Neural crest cell (in vitro differentiated cells): ENCODE data around the gene CDK15. TPM values are rescaled to one million over a fixed set of nuclear protein-coding genes. Genes with fewer than 3 reads are reported as not detected.
A peak's percentile ranks its signal among the peaks of the same experiment; 100 is the strongest.

Experiments used
- DNase-seq: peaks from one replicate; pipeline ENCODE4 v3.0.0; 2021; ENCODE audit warnings: low read depth, mixed read lengths, low spot score
- H3K27ac Mint-ChIP-seq: one replicate; pipeline ENCODE4 v1.8.0; 2021; ENCODE audit warnings: mild to moderate bottlenecking, mixed read lengths; ENCODE audit not compliant: unreplicated experiment
- H3K27me3 Mint-ChIP-seq: 2 replicates; pipeline ENCODE4 v1.8.0; 2021; ENCODE audit warnings: low read depth, mild to moderate bottlenecking, mixed read lengths
- H3K36me3 Mint-ChIP-seq: 2 replicates; pipeline ENCODE4 v1.8.0; 2021; ENCODE audit warnings: low read depth, mild to moderate bottlenecking, mixed read lengths
- H3K4me1 Mint-ChIP-seq: 2 replicates; pipeline ENCODE4 v1.8.0; 2021; ENCODE audit warnings: mixed read lengths
- H3K4me3 Mint-ChIP-seq: one replicate; pipeline ENCODE4 v1.8.0; 2021; ENCODE audit warnings: mild to moderate bottlenecking, mixed read lengths
- H3K9me3 Mint-ChIP-seq: 2 replicates; pipeline ENCODE4 v1.8.0; 2021; ENCODE audit warnings: mixed read lengths
- total RNA-seq: library from RNA; stranded (reverse); gene quantifications from 2 replicates; pipeline ENCODE4 v1.2.1, GENCODE V29; 2021
- TF ChIP-seq, protein P1 (sequence below): fragments of 200-600 bp; sonication (generic); conservative IDR thresholded peaks from 2 replicates; pipeline ENCODE4 v1.5.0; 2021; ENCODE audit warnings: antibody characterized with exemption, mild to moderate bottlenecking

CDK15 gene
- total RNA-seq, 1 donor from 2014 or later = not detected

DNA sequence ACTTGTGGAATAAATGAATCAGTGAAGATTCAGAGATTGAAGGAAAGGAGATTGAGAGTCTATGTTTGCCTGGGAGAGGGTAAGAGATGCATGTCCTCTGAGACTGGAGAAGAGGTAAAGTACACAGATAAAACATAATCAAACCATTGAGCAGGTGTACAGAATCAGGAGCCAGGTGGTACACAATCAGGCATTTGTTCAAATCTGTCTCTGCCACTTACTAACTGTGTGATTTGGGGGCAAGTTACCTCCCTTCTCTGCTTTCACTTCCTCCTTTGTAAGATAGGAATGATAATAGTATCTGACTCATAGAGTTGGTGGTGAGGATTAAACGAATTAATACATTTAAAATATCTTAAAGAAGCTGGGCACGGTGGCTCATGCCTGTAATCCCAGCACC, 94.0 kb downstream of the CDK15 start:
- DNase-seq = no peak
- TF ChIP-seq, protein P1, sequence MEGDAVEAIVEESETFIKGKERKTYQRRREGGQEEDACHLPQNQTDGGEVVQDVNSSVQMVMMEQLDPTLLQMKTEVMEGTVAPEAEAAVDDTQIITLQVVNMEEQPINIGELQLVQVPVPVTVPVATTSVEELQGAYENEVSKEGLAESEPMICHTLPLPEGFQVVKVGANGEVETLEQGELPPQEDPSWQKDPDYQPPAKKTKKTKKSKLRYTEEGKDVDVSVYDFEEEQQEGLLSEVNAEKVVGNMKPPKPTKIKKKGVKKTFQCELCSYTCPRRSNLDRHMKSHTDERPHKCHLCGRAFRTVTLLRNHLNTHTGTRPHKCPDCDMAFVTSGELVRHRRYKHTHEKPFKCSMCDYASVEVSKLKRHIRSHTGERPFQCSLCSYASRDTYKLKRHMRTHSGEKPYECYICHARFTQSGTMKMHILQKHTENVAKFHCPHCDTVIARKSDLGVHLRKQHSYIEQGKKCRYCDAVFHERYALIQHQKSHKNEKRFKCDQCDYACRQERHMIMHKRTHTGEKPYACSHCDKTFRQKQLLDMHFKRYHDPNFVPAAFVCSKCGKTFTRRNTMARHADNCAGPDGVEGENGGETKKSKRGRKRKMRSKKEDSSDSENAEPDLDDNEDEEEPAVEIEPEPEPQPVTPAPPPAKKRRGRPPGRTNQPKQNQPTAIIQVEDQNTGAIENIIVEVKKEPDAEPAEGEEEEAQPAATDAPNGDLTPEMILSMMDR = no peak
- peaks cover 3% of the 10 kb centered on the region for H3K9me3 Mint-ChIP-seq
- no peaks in the 10 kb centered on the region for H3K27me3 Mint-ChIP-seq
- peaks cover 28% of the 10 kb centered on the region for H3K4me1 Mint-ChIP-seq
- H3K36me3 Mint-ChIP-seq = no peaks in the 10 kb centered on the region
- no peak overlapping the region for H3K4me3 Mint-ChIP-seq
- no peak overlapping the region for H3K27ac Mint-ChIP-seq

DNA sequence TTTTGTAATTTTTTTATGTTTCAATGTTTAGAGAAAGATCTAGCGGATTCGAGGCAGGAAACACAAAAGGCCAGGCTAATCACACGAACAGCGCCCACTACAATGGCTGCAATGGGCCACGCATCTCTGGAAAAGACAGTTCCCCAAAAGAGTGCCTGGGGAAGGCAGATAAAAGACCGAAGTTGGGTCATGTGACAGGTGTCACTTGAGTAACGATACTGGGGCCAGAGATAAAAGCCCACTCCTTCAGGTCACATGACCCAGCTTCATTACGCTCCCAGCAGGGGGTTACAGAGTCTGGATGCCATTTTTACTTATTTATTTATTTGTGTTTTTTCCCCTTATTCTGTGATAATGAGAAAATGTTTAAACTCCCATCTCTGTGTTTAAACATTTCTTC, 95.4 kb downstream of the CDK15 start:
- H3K36me3 Mint-ChIP-seq = no peaks in the 10 kb centered on the region
- no peak for DNase-seq
- H3K9me3 Mint-ChIP-seq = peaks cover 3% of the 10 kb centered on the region
- no peaks in the 10 kb centered on the region for H3K27me3 Mint-ChIP-seq
- H3K4me1 Mint-ChIP-seq = peaks cover 33% of the 10 kb centered on the region
- peak overlapping the region; percentile 82 for H3K27ac Mint-ChIP-seq
- peak overlapping the region; percentile 17 for H3K4me3 Mint-ChIP-seq
- TF ChIP-seq, protein P1 = no peak

DNA sequence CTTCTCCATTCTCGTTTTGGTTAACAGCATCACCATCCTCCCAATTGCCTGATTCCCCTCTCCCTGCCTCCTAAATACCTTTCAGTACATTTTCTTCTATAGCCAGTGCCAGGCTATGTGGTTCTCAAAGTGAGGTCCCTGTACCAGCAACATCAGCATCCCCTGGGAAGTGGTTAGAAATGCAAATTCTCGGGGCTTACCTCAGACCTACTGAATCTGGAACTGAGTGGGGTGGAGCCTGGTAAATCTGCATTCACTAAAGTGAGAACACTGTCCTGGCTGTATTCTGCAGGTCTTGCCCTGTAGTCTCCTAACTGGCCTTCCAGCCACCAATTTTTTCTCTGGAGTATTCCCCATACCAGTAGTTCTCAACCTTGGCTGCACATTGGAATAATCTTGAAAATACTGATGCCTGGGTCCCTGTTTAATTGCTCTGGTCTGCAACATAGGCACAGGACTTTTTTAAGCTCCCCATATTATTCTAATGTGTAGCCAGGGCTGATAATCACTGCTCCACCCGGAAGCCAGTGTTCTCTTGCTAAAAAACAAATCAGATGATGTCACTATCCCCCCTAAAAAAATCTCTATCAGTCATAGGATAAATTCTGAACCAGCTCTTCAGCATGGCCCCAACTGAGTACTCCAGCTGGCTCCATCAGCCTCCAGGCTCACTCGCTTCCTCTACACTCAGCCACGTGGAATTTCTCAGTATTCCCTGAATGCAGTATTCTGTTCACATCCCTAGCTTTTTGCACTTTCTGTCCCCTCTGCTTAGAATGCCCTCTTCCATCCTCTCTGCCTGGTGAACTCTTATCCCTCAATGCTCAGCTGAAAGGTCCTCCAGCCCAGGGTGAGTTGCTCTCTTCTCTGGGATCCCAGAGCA, 98.4 kb downstream of the CDK15 start:
- H3K27me3 Mint-ChIP-seq = no peaks in the 10 kb centered on the region
- TF ChIP-seq, protein P1 = no peak
- H3K27ac Mint-ChIP-seq = no peak overlapping the region
- no peaks in the 10 kb centered on the region for H3K9me3 Mint-ChIP-seq
- H3K36me3 Mint-ChIP-seq = no peaks in the 10 kb centered on the region
- H3K4me3 Mint-ChIP-seq = no peak overlapping the region
- peaks cover 48% of the 10 kb centered on the region for H3K4me1 Mint-ChIP-seq
- DNase-seq = no peak

DNA sequence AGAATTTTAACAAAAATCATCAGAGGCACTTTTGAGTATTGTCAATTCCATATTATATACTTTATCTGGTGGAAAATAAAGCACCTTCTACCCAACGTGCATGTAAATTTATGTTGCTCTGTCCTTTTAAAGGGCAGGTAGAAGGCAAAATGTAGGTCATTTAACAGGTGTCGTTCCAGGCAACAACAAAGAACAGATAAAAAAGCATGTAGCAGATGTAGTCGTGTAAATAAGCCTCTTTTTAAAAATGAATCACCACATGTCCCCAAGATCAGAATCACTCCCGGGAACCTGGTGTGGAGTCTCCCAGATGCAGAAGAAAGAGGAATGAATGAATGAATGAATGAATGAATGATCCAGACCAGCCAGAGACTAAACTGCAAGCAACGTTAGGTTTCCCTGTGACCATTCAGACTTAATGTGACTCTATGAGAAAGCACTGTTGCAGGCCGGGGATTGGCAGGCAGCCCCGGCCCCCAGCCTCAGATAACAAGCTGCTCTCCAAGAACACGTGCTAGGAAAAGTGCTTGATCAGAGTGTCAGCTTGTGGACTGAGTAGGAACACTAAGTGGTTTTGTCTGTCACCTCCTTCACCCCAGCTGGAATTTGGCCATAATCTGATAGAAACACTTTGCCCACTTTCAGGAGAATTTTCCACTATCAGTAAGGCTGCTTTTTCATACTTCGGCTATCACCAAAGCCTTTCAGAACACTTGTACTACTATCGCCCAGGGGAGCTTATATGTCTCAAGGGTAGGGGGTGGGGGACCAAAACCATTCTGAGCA, 100.6 kb downstream of the CDK15 start:
- TF ChIP-seq, protein P1 = no peak
- H3K27ac Mint-ChIP-seq = no peak overlapping the region
- peaks cover 40% of the 10 kb centered on the region for H3K4me1 Mint-ChIP-seq

DNA sequence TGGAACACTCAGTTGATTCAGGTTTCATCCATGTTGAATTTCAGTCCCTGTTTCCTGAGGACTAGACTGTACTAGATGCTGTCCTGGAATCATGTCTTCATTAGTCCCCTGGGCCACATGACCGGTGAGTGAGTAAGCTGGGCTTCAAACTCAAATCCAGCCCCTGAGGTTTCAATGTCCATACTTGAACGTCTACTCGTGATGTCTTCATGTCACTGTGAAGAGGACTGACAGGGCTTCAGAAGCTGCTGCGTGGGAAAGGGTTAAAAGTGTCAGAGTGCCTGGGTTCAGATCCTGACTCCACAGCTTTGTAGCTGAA, 101.2 kb downstream of the CDK15 start:
- Mint-ChIP-seq H3K4me3 (no peak overlapping the region), H3K4me1 (peaks cover 35% of the 10 kb centered on the region), H3K36me3 (no peaks in the 10 kb centered on the region), H3K27me3 (no peaks in the 10 kb centered on the region), H3K9me3 (no peaks in the 10 kb centered on the region), H3K27ac (peak overlapping the region; percentile 53)
- no peak for DNase-seq
- TF ChIP-seq, protein P1 = no peak

More for the DNA sequence above, 100.6 kb downstream of the CDK15 start:
- DNase-seq = no peak
- no peak overlapping the region for H3K4me3 Mint-ChIP-seq
- H3K27me3 Mint-ChIP-seq = no peaks in the 10 kb centered on the region
- H3K36me3 Mint-ChIP-seq = no peaks in the 10 kb centered on the region
- H3K9me3 Mint-ChIP-seq = no peaks in the 10 kb centered on the region
